ENCODE results near the gene RNASEH2C. TPM values are rescaled to one million over a fixed set of nuclear protein-coding genes. Genes with fewer than 3 reads are reported as not detected.

RNASEH2C gene
- total RNA-seq, 4 donors from 2014 or later, result 27.2 to 98.2 (median 35.4) TPM

DNA sequence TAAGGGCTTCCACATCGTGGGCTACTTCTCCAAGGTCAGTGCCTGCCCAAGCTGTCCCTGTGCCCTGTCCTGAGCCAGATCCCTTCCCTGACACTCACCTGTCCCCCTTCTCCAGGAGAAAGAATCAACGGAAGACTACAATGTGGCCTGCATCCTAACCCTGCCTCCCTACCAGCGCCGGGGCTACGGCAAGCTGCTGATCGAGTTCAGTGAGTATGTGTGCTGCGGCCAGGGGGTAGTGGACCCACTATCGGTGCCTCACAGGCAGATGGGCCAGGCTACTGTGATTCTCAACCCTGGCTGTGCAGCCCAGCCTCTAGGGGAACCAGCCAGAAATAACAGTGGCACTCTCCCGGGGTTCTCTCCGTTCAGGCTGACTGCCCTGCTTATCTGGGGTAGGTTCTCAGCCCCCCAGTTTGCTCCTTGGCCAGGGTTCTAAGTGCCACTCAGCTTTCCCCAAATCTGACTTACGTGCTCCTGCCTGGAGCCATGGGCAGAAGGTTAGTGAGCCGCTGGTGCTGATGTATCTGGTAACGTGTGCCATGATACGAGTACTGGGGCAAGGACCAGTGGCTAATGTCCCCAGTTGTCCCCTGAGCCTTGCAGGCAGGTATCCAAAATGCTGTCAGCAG is 3.7 kb downstream of the RNASEH2C start:
- no peak for DNase-seq
- Histone ChIP-seq H3K4me3 (no peak overlapping the region), H3K36me3 (peaks cover 0 to 64% (median 0%) of the 10 kb centered on the region in 3 donors), H3K27me3 (no peaks in the 10 kb centered on the region), H3K9me3 (no peaks in the 10 kb centered on the region), H3K27ac (no peak overlapping the region), H3K4me1 (peaks cover 3 to 36% (median 17%) of the 10 kb centered on the region in 4 donors)
- TF ChIP-seq, protein P1, sequence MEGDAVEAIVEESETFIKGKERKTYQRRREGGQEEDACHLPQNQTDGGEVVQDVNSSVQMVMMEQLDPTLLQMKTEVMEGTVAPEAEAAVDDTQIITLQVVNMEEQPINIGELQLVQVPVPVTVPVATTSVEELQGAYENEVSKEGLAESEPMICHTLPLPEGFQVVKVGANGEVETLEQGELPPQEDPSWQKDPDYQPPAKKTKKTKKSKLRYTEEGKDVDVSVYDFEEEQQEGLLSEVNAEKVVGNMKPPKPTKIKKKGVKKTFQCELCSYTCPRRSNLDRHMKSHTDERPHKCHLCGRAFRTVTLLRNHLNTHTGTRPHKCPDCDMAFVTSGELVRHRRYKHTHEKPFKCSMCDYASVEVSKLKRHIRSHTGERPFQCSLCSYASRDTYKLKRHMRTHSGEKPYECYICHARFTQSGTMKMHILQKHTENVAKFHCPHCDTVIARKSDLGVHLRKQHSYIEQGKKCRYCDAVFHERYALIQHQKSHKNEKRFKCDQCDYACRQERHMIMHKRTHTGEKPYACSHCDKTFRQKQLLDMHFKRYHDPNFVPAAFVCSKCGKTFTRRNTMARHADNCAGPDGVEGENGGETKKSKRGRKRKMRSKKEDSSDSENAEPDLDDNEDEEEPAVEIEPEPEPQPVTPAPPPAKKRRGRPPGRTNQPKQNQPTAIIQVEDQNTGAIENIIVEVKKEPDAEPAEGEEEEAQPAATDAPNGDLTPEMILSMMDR (IDR thresholded peaks at IDR 0.05), result no peak
- TF ChIP-seq POLR2A (IDR thresholded peaks at IDR 0.05), result no peak

DNA sequence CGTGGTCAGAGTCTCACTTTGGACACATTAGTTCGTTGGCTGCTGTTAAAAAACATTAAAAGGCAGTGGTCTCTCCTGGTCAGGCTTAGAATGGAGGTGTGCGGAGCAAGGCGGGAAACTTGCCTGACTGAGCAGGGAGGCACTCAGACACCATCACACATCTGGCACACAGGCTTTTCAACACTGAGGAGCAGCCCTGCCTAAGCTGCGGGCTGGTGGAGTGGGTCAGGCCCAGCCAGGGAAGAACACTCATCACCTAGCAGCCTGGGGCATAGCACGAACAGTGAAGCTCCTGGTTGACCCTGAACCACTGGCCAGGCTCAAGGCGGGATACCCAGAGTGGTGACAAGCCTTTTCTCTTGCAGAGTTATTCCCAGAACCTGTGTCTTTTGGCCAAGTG is 4.3 kb downstream of the RNASEH2C start:
- DNase-seq, result no peak
- Histone ChIP-seq H3K4me3 (no peak overlapping the region), H3K9me3 (no peaks in the 10 kb centered on the region), H3K27ac (no peak overlapping the region), H3K27me3 (no peaks in the 10 kb centered on the region), H3K36me3 (peaks cover 0 to 64% (median 0%) of the 10 kb centered on the region in 3 donors), H3K4me1 (peaks cover 3 to 36% (median 17%) of the 10 kb centered on the region in 4 donors)
- no peak for TF ChIP-seq POLR2A (IDR thresholded peaks at IDR 0.05)
- TF ChIP-seq, protein P1 (IDR thresholded peaks at IDR 0.05), result no peak

DNA sequence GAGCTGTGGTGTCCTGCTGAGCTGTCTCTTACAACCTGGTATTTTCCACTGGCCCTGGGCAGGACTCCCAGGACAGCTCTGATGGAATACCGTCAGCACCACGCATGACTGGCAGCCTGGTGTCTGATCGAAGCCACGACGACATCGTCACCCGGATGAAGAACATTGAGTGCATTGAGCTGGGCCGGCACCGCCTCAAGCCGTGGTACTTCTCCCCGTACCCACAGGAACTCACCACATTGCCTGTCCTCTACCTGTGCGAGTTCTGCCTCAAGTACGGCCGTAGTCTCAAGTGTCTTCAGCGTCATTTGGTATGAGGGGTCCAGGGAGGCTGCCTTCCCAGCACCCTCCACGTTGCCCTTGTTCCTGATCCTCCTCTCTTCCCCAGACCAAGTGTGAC is 6.2 kb downstream of the RNASEH2C start:
- H3K27ac ChIP-seq, result no peak overlapping the region

DNA sequence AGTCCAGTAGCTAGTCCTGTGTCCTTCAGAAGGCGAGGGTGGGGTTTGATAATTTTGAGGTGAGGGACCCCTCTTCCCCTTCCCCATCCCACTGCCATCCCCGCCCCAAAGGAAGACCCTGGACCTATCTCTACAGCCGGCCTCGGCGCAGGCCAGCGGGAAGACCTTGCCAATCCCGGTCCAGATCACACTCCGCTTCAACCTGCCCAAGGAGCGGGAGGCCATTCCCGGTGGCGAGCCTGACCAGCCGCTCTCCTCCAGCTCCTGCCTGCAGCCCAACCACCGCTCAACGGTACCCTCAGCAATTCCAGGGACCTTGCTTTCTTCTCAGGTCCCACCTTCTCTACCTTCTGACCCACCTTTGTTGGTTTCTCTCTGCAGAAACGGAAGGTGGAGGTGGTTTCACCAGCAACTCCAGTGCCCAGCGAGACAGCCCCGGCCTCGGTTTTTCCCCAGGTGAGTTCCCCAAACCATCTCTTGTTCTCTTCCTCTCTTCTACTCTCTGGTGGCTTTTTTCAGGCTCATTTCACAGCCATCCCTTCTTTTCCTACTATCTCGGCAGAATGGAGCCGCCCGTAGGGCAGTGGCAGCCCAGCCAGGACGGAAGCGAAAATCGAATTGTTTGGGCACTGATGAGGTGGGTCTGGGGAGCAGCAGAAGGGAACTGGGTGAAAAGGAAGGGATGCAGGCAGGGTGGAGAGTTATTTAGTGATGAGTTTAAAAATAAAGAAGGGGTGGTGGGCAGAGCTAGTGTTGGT is 7.2 kb downstream of the RNASEH2C start:
- peaks cover 0 to 54% (median 0%) of the 10 kb centered on the region in 3 donors for H3K36me3 ChIP-seq
- no peak for DNase-seq
- no peak for TF ChIP-seq POLR2A (IDR thresholded peaks at IDR 0.05)
- TF ChIP-seq, protein P1 (IDR thresholded peaks at IDR 0.05), result no peak
- no peaks in the 10 kb centered on the region for H3K9me3 ChIP-seq
- H3K27me3 ChIP-seq, result no peaks in the 10 kb centered on the region
- peak overlapping the region in 2 of 4 donors; percentile 97 to 98 for H3K27ac ChIP-seq
- H3K4me3 ChIP-seq, result peak overlapping the region in 1 of 4 donors; percentile 69
- peaks cover 0 to 20% (median 7%) of the 10 kb centered on the region in 4 donors for H3K4me1 ChIP-seq

More for the DNA sequence above, 6.2 kb downstream of the RNASEH2C start:
- no peak for DNase-seq
- H3K4me3 ChIP-seq, result no peak overlapping the region
- no peaks in the 10 kb centered on the region for H3K27me3 ChIP-seq
- H3K36me3 ChIP-seq, result peaks cover 0 to 64% (median 0%) of the 10 kb centered on the region in 3 donors
- TF ChIP-seq, protein P1 (IDR thresholded peaks at IDR 0.05), result no peak
- TF ChIP-seq POLR2A (IDR thresholded peaks at IDR 0.05), result no peak
- H3K4me1 ChIP-seq, result peaks cover 3 to 30% (median 12%) of the 10 kb centered on the region in 4 donors
- H3K9me3 ChIP-seq, result no peaks in the 10 kb centered on the region

DNA sequence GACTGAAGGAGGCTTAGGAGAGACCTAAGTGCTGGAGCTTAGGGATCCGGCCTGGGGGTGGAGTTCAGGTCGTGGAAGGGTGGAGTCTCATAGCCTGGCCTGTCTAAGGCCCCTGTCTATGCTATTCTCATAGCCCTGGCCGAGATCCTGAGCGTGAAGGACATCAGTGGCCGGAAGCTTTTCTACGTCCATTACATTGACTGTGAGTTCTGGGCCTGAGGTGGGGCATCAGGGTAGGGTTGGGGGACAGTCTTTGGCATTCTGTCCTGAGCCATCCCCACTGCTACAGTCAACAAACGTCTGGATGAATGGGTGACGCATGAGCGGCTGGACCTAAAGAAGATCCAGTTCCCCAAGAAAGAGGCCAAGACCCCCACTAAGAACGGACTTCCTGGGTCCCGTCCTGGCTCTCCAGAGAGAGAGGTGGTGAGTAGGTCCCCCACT is 7.9 kb downstream of the RNASEH2C start:
- peak overlapping the region; percentile 69 to 91 (median 79) for H3K4me3 ChIP-seq
- TF ChIP-seq POLR2A (IDR thresholded peaks at IDR 0.05), result no peak
- TF ChIP-seq, protein P1 (IDR thresholded peaks at IDR 0.05), result no peak
- H3K27me3 ChIP-seq, result no peaks in the 10 kb centered on the region
- no peaks in the 10 kb centered on the region for H3K9me3 ChIP-seq
- no peak for DNase-seq
- H3K36me3 ChIP-seq, result peaks cover 0 to 47% (median 0%) of the 10 kb centered on the region in 3 donors
- peaks cover 0 to 15% (median 7%) of the 10 kb centered on the region in 4 donors for H3K4me1 ChIP-seq
- H3K27ac ChIP-seq, result peak overlapping the region; percentile 97 to 99 (median 98)
